GM21528 (cell line): ENCODE data around the gene KLK2.
A peak's percentile ranks its signal among the peaks of the same experiment; 100 is the strongest.

ENCODE experiments used
- ATAC-seq: cut with Tn5 transposase; IDR thresholded peaks from one replicate; pipeline ENCODE4 v1.9.1; 2021; ENCODE audit warnings: mild to moderate bottlenecking, moderate library complexity; ENCODE audit not compliant: unreplicated experiment, low FRiP score

KLK2 gene

DNA sequence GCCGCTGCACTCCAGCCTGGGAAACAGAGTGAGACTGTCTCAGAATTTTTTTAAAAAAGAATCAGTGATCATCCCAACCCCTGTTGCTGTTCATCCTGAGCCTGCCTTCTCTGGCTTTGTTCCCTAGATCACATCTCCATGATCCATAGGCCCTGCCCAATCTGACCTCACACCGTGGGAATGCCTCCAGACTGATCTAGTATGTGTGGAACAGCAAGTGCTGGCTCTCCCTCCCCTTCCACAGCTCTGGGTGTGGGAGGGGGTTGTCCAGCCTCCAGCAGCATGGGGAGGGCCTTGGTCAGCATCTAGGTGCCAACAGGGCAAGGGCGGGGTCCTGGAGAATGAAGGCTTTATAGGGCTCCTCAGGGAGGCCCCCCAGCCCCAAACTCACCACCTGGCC is at the start of gene KLK2:
Gene KLK2, plus strand, starts transcription at position 384 of the 400 bp plus-strand sequence. CDS start 35 bp downstream, outside the sequence.
- no peak for ATAC-seq

DNA sequence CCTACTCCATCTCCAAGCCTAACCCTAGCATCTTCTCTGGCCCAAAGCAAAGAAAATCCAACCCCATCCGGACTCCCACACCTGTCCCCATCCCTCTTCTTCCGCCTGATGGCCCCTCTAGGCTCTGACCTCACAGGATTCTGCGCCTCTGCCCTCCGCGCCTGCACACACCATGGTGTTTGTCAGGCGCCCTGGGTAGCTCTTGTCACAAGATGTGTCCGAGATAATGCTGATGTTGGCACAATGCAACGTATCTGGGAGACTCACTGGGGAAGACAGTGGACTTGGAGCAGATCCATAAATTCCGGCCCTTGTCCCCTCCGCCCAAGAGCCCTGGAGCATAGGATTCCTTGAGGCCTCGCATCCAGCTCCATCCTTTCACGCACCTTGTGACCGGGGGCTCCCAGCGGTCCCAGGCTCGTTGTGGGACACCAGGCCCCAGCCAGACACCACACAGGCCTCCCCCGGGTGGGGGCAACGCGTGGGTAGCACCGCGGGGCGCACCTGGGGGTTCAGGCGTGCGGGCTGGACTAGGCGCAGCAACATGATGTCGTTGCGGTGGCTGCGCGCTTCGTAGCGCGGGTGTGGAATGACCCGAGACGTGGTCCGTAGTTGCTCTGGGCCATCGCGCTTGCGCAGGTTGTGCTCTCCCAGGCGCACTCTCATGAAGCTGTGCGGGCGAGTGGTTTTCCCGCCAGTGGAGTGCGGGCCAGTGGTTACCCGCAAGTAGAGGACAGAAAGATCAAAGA is 46.6 kb upstream of the KLK2 start:
- no peak for ATAC-seq

DNA sequence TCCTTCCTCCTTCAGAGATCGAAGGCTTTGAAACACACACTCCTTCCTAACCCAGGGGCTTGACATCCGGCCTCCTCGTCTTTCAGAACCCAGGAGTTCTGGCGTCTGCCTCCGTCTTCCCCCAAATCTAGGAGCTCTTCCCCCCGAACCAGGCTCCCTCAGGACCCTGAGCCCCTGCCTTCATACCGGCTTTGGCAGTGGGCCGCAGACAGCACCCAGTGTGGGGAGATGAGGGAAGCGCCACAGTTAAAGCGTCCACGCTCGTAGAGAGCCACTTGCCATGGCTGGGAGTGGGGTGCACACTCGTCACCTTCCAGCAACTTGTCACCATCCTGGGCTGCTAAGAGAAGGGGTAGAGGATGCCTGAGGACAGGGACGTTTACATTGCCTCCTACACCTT is 45.8 kb upstream of the KLK2 start:
- ATAC-seq: no peak

DNA sequence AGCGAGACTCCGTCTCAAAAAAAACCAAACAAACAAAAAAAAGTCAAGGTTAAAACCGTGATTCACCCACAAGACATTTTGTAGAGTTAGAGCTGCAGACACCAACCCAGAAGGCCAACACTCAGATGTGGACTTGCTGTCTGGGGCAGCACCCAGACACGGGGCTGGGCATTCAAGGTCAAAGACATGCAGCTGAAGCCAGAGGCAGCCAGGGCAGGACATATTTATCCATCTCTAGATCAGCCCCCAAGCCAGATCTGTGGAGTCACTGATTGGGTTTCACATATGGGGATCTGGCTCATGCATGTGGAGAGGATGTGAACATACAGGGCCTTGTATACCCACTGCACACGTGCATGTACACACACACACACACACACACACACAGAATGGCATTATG is 43.4 kb upstream of the KLK2 start:
- no peak for ATAC-seq

DNA sequence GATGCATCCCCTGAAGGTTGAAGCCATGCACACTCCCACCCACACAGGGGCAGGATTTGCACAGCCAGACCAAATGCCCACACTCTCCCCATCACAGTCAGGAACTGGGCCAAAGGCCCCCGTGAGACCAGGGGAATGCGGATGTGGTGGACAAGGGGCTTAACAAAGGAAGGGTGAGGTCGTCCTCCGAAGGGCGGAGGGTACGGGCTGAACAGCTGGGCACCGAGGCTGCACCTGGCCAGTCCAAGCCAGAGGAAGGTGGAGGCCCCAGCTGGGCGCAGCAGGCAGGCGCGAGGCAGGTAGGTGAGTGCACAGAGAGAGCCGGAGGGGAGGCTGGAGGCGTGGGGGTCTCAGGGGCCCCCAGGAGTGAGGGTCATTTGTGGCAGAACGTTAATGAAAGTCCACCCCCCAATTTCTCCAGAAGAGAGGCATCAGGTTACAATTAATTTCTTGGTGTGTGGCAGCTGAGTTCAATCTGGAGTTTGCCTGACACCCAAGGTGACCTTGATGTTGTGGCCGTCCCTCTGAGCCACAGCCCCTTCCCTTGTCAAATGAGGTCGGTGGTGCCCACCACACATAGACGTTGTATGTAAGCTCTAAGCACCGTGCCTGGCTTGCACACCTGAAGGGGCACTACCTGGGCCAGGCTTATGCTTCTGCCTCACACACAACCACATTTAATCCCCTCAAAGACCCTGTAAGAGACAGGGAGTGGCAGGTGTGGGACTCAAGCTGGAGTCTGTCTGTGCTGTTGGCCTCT is 42.8 kb upstream of the KLK2 start:
- ATAC-seq: no peak

DNA sequence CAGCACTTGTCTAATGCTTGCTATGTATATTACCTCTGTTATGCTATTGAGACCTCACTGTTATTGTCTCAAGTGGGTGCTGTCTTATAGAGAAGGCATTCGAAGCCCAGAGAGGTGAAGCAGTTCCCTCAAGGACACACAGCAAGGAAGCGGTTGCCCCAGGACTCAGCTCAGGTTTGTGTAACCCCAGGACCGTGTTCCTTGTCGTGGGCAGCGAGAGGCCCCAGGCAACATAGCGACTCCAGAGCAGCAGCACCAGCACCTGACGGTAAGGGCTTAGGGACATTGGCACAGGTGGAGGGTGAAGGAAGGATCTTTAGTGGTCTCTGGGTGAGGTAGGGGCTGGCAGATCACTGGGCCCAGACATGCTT is 42.2 kb upstream of the KLK2 start:
- ATAC-seq: no peak

DNA sequence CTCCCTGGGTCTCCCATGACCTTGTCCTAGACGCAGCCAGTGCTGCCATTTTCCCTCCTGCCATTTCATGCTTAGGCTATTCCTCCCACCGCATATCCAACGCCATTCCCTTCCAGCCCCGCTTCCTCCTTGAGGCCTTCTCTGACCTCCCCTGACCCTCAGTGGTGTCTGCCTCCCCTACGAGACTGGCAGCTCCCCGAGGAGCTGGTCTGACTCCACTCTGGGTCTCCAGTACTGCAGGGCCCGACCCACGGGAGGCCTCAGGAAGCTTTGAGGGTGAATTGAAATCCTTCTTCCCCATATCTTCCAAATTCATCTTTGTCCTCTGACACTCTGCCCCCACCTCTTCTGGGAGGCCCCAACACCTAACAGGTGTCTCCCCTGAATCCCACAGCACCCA is 40.6 kb upstream of the KLK2 start:
- ATAC-seq: no peak

DNA sequence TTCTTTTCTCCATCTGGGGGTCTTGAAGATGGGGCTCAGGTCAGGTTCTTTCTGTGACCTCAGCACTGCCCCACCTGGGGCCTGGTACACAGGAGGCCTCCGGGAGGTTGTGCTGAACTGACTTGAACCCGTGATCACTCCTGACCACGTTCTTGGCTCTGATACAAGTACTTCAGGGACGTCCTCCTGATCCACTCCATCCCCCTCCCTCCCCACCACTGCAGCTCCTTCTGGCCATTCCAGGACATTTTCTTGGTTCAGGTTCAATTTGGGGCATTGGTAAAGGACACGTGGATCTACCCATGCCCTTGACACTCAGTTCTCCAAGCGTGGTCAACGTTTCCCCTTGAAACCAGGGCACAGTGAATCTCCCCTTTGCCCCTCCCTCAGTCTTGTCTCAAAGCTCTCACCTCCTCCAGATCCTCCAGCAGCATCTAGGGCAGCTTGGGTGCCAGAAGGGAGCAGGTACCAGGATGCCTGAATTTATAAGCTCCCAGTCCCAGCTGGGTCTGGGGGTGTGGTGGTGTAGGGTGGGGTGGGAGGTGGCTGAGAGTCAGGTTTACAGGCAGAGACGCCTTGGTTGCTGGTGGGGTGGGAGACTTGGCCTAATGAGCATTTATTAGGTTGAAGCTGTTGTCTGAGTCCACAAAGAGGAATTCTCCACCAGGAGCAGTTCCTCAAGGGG is 40.0 kb upstream of the KLK2 start, which contains the start of gene KLK15:
Gene KLK15, minus strand, starts transcription at position 458 of the 685 bp plus-strand sequence. CDS start 2,082 bp downstream, outside the sequence.
- no peak for ATAC-seq

DNA sequence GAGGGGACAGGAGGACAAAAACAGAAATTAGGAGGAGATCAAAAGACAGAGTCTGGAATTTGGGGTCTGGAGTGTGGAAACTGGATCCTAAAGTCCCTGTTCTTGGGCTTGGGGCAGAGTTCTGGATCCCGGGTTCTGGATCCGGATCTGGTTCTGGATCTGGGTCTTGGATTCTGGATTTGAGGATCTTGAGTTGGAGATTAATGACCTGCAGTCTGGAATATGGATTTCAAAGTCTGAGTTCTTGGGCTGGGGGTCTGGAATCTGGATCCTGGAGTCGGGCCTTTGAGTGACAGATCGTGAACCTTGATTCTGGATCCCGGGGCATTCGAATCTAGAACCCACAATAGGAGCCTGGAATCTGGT is 39.5 kb upstream of the KLK2 start:
- no peak for ATAC-seq

DNA sequence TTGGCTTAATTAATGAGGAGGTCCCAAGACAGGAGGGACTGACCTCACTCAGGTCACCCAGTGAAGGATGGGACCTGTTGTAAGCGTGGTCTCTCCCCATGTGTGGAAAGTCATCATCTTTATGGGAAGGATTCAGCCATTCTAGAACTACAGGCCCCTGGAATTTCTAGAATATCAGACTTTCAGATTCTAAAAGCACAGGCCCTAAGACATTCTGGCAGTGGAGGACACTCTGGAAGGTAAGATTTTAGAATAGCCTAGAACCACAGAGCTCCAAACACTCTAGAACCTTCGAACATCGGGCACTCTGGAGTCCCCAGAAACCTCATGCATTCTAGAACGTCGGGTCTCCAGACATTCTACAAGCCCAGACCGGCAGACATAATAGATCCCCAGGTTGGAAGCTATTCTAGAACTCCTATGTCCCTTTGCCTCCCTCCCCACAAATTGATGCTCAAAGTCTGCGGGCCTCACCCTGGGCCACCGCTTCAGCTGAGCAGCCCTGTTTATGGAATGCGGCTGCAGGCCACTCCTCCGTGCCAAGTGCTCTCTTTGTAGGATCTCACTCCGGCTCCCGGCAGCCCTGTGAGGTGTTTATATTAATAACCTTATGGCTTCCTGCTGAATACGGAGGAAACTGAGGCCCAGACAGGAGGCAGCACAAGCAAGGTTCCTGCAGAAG is 38.0 kb upstream of the KLK2 start:
- no peak for ATAC-seq

DNA sequence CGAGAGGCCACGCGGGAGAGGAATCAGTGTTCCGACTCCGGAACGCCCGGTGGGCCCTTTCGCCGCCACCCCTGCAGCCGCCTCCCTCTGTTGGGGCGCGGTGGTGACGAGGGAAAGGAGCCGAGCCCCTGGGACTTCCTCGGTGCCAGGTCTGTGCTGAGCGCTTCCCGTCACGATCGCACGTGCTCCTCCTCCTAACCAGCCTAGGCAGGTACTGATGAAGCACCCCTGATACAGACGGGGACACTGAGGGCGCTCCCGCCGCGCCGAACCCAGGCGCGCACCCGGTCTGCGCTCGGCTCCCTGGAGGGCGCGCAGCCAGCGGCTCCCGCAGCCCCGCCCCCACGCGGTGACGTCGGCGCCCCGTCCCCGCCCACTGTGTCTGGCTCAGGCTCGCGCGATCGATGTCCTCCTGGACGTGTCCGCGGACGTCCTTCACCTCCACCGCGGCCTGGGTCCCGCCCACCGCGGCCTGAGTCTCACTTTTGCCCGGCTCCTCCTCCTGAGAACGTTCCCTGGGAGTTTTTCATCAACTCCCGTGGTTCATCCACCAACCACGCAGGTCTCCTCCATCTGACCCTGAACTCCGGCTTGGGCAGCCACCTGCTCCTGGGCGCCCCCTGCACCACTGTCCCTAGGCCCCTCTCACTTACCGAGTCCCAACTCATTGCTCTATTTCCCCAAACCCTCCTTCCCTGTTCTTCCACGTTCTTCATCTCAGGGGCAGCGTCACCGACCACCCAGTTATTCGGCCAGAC is 37.3 kb upstream of the KLK2 start:
- peak; percentile 78 for ATAC-seq

DNA sequence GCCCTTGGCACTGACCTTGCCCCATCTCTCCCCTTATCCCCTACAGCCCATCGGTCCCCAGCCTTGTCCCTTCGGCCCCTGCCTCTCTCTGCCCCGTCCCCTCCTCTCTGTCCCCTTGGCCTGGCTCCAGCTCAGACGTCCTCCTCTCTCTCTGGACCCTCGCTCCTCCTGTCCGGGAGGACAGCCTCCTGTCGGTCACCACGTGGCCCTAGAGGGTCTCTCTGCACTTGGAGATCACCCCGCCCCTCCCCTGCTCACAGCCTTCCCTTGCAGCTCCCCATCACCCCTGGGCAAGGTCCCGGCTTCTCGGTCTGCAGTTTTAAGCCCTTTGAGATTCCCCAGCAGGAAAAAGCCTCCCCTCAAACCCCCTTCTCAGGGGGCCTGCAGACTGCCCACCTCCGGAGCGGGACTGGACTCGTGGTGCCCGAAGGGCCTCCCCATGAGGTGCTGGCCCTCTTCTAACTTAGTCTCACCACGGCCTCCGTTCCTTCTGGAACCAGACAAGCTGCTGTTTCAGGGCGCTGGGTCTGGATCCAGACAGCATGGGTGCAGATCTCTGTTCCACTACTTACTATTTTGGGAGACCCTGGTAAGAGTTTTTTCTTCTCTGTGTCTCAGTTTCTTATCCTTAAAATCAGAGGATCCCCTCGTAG is 36.6 kb upstream of the KLK2 start:
- ATAC-seq: no peak

DNA sequence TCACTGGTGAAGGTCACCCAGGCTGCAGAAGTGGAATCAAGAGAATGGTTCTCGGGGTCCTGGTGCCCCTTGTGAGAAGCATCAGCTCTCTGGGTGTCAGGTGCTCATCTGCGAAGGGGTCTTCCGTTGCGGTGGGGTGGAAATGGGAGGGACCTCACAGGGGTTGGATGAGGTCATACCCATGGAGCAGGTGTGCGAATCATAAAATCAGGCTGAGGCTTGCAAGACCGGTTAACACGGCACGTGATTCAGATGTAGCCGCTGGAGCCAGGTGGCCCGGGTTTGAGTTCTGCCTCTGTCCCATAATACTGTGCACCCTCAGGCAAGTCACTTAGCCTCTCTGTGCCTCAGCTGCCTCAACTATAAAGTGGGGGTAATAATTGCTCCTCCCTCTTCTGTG is 35.9 kb upstream of the KLK2 start:
- ATAC-seq: no peak

DNA sequence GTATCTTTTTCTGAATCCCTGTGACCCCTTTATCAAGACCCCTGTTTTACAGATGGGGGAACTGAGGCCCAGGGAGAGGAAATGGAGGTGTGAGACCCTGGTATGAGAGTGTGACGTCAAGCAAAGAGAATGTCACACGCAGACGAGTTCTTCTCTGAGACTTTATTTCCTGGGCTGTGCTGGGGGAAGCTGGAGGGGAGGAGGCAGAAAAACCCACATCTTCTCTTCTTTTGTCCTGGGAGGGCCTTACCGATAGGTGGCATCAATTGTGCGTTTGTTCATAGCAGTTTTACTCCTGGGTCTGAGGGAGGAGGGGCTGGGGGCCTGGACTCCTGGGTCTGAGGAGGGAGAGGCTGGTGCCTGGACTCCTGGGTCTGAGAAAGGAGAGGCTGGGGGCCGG is 35.0 kb upstream of the KLK2 start:
- no peak for ATAC-seq

DNA sequence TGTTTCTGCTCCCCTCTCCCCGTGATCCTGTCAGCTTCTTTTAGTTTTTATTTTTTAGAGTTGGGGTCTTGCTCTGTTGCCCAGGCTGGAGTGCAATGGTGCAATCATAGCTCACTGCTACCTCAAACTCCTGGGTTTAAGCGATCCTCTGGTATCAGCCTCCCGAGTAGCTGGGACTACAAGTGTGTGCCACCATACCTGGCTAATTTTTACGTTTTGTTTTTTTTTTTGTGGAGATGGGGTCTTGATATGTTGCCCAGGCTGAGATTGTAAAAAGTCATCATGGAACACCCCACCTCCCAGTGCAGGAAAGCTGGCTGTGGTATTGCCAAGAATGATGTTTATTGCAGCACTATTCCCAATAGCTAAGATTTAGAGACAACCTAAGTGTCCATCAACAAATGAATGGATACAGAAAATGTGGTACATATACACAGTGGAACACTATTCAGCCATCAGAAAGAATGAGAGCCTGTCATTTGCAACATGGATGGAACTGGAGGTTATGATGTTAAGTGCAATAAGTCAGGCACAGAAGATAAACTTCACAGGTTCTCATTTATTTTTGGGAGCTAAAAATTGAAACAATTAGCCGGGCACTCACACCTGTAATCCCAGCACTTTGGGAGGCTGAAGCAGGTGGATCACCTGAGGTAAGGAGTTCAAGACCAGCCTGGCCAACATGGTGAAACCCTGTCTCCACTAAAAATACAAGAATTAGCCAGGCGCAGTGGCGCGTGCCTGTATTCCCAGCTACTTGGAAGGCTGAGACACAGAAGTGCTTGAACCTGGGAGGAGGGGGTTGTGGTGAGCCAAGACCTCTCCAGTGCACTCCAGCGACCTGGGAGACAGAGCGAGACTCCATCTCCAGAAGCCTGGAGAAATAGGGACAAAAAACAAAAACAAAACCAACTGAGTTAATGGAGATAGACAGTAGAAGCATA is 33.3 kb upstream of the KLK2 start:
- ATAC-seq: no peak

DNA sequence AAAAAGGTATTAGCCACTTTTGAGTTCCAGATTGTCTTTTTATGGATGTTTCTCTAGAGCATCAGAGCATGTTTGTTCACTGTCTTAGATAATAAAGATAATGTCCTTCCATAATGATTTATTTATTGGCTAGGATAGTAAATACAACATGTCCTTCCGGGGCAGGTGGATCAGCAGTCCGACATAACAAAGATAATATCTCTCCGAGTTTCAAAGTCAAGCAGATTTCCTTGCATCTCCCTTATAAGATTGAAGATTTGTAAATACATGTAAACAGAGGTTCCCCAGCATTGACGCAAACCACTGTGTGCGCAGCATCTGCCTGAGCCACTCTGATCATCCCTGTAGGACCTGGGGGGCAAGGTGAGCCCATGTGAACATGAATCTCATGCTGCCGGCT is 31.1 kb upstream of the KLK2 start:
- no peak for ATAC-seq

DNA sequence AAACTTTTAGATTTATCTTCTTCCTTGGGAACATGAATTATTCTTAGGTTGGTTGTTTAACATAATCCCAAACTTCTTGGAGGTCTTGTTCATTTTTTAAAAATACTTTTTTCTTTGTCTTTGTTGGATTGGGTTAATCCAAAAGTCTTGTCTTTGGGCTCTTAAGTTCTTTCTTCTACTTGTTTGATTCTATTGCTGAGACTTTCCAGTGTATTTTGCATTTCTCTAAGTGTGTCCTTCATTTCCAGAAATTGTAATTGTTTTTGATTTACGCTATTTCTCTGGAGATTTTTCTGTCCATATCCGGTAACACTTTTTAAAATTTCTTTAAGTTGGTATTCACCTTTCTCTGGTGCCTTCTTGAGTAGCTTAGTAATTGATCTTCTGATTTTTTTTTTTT is 30.0 kb upstream of the KLK2 start:
- ATAC-seq: no peak

DNA sequence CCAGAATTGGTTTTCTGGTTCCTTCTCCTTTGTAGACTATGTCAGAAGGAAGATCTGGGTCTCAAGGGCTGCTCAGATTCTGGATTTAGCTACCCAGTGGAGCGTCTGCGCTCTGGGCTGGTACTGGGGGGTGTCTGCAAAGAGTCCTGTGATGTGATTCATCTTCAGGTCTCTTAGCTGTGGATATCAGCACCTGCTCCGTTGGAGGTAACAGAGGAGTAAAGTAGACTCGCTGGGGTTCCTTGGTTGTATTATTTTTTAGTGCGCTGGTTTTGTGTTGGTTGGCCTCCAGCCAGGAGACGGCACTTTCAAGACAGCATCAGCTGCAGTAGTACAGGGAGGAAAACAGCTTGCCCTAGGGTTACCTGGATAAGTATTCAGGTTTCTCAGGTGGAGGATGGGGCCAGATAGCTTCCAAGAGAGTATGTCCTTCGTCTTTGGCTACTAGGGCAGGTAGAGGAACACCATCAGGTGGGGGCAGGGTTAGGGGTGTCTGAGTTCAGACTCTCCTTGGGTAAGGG is 29.5 kb upstream of the KLK2 start:
- no peak for ATAC-seq
